ENCODE measurements around the gene AQP3.

The AQP3 gene

DNA sequence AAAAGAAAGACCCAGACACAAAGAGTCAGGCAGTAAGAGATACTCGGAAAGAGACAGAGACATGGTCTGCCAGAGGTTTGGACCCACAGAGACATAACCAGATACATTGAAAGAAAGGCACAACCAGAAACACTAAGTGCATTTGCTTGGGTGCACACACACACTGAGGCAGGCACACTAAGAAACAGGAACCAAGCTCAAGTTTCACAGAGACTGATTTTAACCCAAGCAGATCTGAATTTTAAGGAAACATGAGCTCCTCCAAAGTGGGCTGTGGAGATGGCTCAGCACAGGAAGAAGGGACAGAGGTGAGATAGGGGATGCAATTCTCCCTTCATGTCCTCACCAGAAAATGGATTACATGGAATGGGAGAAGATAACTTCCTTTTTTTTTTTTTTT, 9.5 kb downstream of the AQP3 start:
- Histone ChIP-seq H3K4me1 (ENCODE audit: insufficient read depth, low read length) (no peaks in the 10 kb centered on the region), H3K27ac (ENCODE audit: low read depth, low read length) (no peak overlapping the region)

DNA sequence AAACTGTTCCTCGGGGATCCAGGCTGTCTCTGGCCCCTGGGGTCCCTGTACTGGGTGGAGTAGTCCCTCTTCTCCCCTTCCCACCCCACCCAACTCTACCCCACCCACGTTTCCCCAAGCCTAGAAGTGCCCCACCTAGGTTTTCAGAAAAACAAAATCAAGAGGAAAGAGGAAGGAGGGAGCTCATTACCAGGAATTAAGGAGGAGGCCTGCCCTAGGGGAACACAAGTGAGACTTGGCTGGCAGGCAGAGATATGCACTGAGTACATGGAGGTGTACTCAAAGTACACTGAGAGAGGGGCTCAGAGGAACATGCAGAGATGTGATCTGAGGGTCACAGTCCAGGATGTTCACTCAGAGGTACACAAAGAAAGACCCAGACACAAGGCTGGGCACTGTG, 10.2 kb downstream of the AQP3 start:
- no peak overlapping the region for H3K9ac ChIP-seq (ENCODE audit: low read length)
- no peaks in the 10 kb centered on the region for H3K4me1 ChIP-seq (ENCODE audit: insufficient read depth, low read length)
- no peaks in the 10 kb centered on the region for H3K36me3 ChIP-seq (ENCODE audit: insufficient read depth, low read length)
- H3K9me3 ChIP-seq (ENCODE audit: low read length) = no peaks in the 10 kb centered on the region
- H3K27ac ChIP-seq (ENCODE audit: low read depth, low read length) = no peak overlapping the region
- H3K27me3 ChIP-seq (ENCODE audit: control insufficient read depth in 1 of 2, insufficient read depth in 2 of 2, low read length in 2 of 2) = peaks cover 0 to 3% of the 10 kb centered on the region in 2 donors
- H3K4me3 ChIP-seq (ENCODE audit: low read depth in 1 of 2, low read length in 2 of 2) = no peak overlapping the region

More for the DNA sequence above, 9.5 kb downstream of the AQP3 start:
- Histone ChIP-seq H3K36me3 (ENCODE audit: insufficient read depth, low read length) (no peaks in the 10 kb centered on the region), H3K9ac (ENCODE audit: low read length) (no peak overlapping the region), H3K9me3 (ENCODE audit: low read length) (no peaks in the 10 kb centered on the region), H3K27me3 (ENCODE audit: control insufficient read depth in 1 of 2, insufficient read depth in 2 of 2, low read length in 2 of 2) (peaks cover 0 to 3% of the 10 kb centered on the region in 2 donors), H3K4me3 (ENCODE audit: low read depth in 1 of 2, low read length in 2 of 2) (no peak overlapping the region)

- Histone ChIP-seq H3K4me3 (ENCODE audit: low read depth in 1 of 2, low read length in 2 of 2) (no peak overlapping the region), H3K27ac (ENCODE audit: low read depth, low read length) (no peak overlapping the region), H3K9me3 (ENCODE audit: low read length) (no peaks in the 10 kb centered on the region), H3K27me3 (ENCODE audit: control insufficient read depth in 1 of 2, insufficient read depth in 2 of 2, low read length in 2 of 2) (peaks cover 0 to 3% of the 10 kb centered on the region in 2 donors), H3K4me1 (ENCODE audit: insufficient read depth, low read length) (no peaks in the 10 kb centered on the region), H3K36me3 (ENCODE audit: insufficient read depth, low read length) (no peaks in the 10 kb centered on the region), H3K9ac (ENCODE audit: low read length) (no peak overlapping the region)
These were observed 10.9 kb downstream of the AQP3 start for GRCh38 chr9:33436445-33436844.

DNA sequence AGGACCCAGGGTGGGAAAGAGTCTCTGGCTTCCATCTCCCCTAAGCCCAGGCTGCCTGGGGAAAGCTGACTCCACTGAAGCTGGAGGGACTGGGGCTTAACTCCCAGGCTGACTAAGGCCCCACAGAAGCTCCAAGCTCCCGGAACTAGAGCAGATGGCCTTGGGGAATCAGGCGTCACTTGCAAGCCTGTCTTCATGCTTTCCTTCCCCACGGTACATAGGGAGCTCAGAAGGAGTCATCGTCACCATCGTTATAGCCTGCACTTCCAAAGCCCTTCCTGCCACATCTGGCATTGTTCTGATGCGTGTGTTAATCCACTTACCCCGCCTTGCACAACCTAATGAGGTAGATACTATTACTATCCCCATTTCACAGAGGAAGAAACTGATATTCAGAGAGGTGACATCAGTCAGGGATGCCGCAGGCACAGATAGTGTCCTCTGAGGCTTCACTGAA, 11.5 kb downstream of the AQP3 start:
- H3K9ac ChIP-seq (ENCODE audit: low read length) = no peak overlapping the region
- H3K4me1 ChIP-seq (ENCODE audit: insufficient read depth, low read length) = no peaks in the 10 kb centered on the region
- H3K36me3 ChIP-seq (ENCODE audit: insufficient read depth, low read length) = no peaks in the 10 kb centered on the region
- no peak overlapping the region for H3K4me3 ChIP-seq (ENCODE audit: low read depth in 1 of 2, low read length in 2 of 2)
- H3K27ac ChIP-seq (ENCODE audit: low read depth, low read length) = no peak overlapping the region
- H3K27me3 ChIP-seq (ENCODE audit: control insufficient read depth in 1 of 2, insufficient read depth in 2 of 2, low read length in 2 of 2) = peaks cover 0 to 3% of the 10 kb centered on the region in 2 donors
- H3K9me3 ChIP-seq (ENCODE audit: low read length) = no peaks in the 10 kb centered on the region

DNA sequence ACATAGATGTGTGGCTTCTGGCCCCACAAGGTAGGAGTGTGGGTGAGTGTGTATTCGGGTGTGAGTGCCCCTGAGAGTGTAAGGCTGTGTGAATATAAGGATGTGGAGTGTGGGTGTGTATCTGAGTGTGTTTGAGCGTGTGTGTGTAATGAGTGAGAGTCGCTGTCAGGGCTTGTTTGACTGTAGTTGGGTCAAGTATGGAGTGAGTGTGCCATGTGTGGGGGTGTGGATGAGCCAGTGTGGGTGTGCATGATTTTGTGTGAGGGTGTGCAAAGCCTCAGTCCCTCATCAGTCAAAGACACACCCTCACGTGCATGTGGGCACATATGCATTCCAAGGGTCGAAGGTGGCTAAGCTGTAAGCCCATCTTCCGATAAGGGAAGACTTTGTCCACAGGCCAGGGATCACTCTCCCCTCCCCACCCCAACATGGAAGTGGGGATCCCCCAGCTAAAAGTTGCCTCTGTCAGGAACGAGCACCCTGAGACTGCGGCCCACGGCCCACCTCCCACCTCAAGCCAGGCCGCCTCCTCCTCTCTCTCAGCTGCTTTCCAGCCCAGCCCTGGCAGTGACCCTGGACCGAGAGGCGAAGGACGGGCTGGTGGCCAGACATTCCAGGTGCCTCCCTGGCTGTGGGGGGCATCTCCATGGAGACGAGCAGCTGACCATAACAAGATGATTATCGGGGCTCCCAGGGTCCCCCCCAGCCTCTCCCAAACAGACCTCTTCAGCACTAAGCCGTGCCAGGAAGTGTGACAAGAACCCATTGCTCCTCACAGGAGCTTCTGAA, 12.9 kb downstream of the AQP3 start:
- H3K27ac ChIP-seq (ENCODE audit: low read depth, low read length) = no peak overlapping the region

DNA sequence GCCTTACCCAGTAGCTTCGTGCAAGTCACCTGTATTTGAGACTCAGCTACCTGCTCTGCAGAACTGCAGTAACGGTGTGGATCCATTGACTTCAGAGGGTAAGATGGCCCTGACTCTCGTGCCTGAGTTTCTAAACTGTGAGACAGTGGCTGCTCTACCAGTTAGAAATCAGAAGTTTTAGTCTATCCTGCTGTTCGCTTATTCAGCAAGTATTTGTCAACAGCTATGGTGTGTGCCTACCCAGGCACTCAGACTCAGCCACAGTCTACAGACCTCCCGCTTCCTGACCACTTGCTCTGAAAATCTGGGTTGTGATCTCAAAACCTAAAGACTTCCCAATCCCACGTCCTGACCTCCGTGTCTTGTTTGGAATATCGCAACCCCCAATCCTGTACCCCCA, 13.5 kb downstream of the AQP3 start:
- Histone ChIP-seq H3K9ac (ENCODE audit: low read length) (no peak overlapping the region), H3K27ac (ENCODE audit: low read depth, low read length) (no peak overlapping the region), H3K4me3 (ENCODE audit: low read depth in 1 of 2, low read length in 2 of 2) (no peak overlapping the region), H3K36me3 (ENCODE audit: insufficient read depth, low read length) (no peaks in the 10 kb centered on the region), H3K4me1 (ENCODE audit: insufficient read depth, low read length) (no peaks in the 10 kb centered on the region), H3K9me3 (ENCODE audit: low read length) (no peaks in the 10 kb centered on the region), H3K27me3 (ENCODE audit: control insufficient read depth in 1 of 2, insufficient read depth in 2 of 2, low read length in 2 of 2) (peaks cover 0 to 3% of the 10 kb centered on the region in 2 donors)

More for the DNA sequence above, 12.9 kb downstream of the AQP3 start:
- Histone ChIP-seq H3K4me3 (ENCODE audit: low read depth in 1 of 2, low read length in 2 of 2) (no peak overlapping the region), H3K9ac (ENCODE audit: low read length) (no peak overlapping the region), H3K27me3 (ENCODE audit: control insufficient read depth in 1 of 2, insufficient read depth in 2 of 2, low read length in 2 of 2) (peaks cover 0 to 3% of the 10 kb centered on the region in 2 donors), H3K36me3 (ENCODE audit: insufficient read depth, low read length) (no peaks in the 10 kb centered on the region), H3K9me3 (ENCODE audit: low read length) (no peaks in the 10 kb centered on the region), H3K4me1 (ENCODE audit: insufficient read depth, low read length) (no peaks in the 10 kb centered on the region)

- no peak overlapping the region for H3K9ac ChIP-seq (ENCODE audit: low read length)
- no peaks in the 10 kb centered on the region for H3K9me3 ChIP-seq (ENCODE audit: low read length)
- no peak overlapping the region for H3K4me3 ChIP-seq (ENCODE audit: low read depth in 1 of 2, low read length in 2 of 2)
- H3K27ac ChIP-seq (ENCODE audit: low read depth, low read length) = no peak overlapping the region
- H3K36me3 ChIP-seq (ENCODE audit: insufficient read depth, low read length) = no peaks in the 10 kb centered on the region
- no peaks in the 10 kb centered on the region for H3K4me1 ChIP-seq (ENCODE audit: insufficient read depth, low read length)
- H3K27me3 ChIP-seq (ENCODE audit: control insufficient read depth in 1 of 2, insufficient read depth in 2 of 2, low read length in 2 of 2) = no peaks in the 10 kb centered on the region
These were observed 16.0 kb downstream of the AQP3 start for GRCh38 chr9:33431420-33431819.

DNA sequence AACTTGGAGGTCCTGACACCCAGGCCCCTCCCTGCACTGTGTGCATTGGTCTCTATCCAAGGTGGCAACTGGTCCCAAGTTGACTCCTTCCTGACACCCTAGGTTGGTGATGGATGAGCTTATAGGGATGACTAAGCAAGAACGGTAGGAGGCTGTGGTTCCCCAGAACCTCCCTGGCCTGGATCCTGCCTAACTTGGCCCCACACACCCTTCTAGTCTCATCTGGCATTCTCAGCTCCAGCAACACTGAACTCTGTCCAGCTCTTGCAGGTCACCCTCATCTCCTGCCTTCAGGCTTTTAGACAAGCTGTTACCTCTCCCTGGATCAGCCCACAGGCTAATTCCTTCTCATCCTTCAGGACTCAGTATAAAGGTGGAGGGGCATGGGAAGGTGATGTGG, 16.5 kb downstream of the AQP3 start:
- Histone ChIP-seq H3K27me3 (ENCODE audit: control insufficient read depth in 1 of 2, insufficient read depth in 2 of 2, low read length in 2 of 2) (no peaks in the 10 kb centered on the region), H3K9me3 (ENCODE audit: low read length) (no peaks in the 10 kb centered on the region), H3K4me3 (ENCODE audit: low read depth in 1 of 2, low read length in 2 of 2) (no peak overlapping the region), H3K4me1 (ENCODE audit: insufficient read depth, low read length) (no peaks in the 10 kb centered on the region), H3K36me3 (ENCODE audit: insufficient read depth, low read length) (no peaks in the 10 kb centered on the region), H3K27ac (ENCODE audit: low read depth, low read length) (no peak overlapping the region), H3K9ac (ENCODE audit: low read length) (no peak overlapping the region)

GRCh38 chr9:33429256-33429985, 18.0 kb downstream of the AQP3 start:
- no peaks in the 10 kb centered on the region for H3K4me1 ChIP-seq (ENCODE audit: insufficient read depth, low read length)
- no peak overlapping the region for H3K27ac ChIP-seq (ENCODE audit: low read depth, low read length)
- no peaks in the 10 kb centered on the region for H3K36me3 ChIP-seq (ENCODE audit: insufficient read depth, low read length)
- H3K4me3 ChIP-seq (ENCODE audit: low read depth in 1 of 2, low read length in 2 of 2) = no peak overlapping the region
- H3K9ac ChIP-seq (ENCODE audit: low read length) = no peak overlapping the region
- no peaks in the 10 kb centered on the region for H3K9me3 ChIP-seq (ENCODE audit: low read length)
- no peaks in the 10 kb centered on the region for H3K27me3 ChIP-seq (ENCODE audit: control insufficient read depth in 1 of 2, insufficient read depth in 2 of 2, low read length in 2 of 2)

DNA sequence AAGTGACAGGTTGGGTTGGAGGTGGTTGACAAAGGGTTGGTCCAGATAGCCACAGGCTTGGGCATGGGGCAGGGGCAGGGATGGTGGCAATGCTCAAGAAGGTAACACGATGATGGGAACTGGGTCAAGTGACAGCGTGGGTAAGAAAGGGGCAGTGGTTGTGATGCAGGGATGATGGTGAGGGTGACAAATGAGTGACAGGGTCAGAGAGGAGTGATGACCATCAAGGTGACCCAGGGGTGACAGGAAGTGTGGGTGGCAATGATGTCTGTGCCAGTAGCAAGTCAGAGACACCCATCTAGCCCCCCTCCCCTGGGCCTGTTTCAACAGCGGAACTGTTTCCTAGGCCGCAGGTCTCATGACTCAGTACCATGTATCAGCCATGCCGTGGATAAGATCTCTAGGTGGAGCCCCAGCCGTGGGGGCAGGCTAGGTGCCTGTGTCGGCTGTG, 20.5 kb downstream of the AQP3 start:
- H3K4me1 ChIP-seq (ENCODE audit: insufficient read depth, low read length) = no peaks in the 10 kb centered on the region
- no peaks in the 10 kb centered on the region for H3K36me3 ChIP-seq (ENCODE audit: insufficient read depth, low read length)
- H3K4me3 ChIP-seq (ENCODE audit: low read depth in 1 of 2, low read length in 2 of 2) = no peak overlapping the region

GRCh38 chr9:33425128-33425533, 22.3 kb downstream of the AQP3 start:
- Histone ChIP-seq H3K27me3 (ENCODE audit: control insufficient read depth in 1 of 2, insufficient read depth in 2 of 2, low read length in 2 of 2) (no peaks in the 10 kb centered on the region), H3K27ac (ENCODE audit: low read depth, low read length) (no peak overlapping the region), H3K4me1 (ENCODE audit: insufficient read depth, low read length) (no peaks in the 10 kb centered on the region), H3K9me3 (ENCODE audit: low read length) (no peaks in the 10 kb centered on the region), H3K9ac (ENCODE audit: low read length) (no peak overlapping the region), H3K4me3 (ENCODE audit: low read depth in 1 of 2, low read length in 2 of 2) (no peak overlapping the region), H3K36me3 (ENCODE audit: insufficient read depth, low read length) (no peaks in the 10 kb centered on the region)

More for the DNA sequence above, 20.5 kb downstream of the AQP3 start:
- Histone ChIP-seq H3K9ac (ENCODE audit: low read length) (no peak overlapping the region), H3K9me3 (ENCODE audit: low read length) (no peaks in the 10 kb centered on the region), H3K27me3 (ENCODE audit: control insufficient read depth in 1 of 2, insufficient read depth in 2 of 2, low read length in 2 of 2) (no peaks in the 10 kb centered on the region), H3K27ac (ENCODE audit: low read depth, low read length) (no peak overlapping the region)
